Loucy (cell line): Measurements from ENCODE around the gene SLAIN2.
"Not testable (repeated sequence)": the region's sequence is repeated elsewhere in the genome, so short reads cannot be mapped to it uniquely, and the experiment has no call there.

ENCODE experiments used
- H2AFZ ChIP-seq: fragments of 200-600 bp; sonication (generic); 2 replicates; pipeline ENCODE4 v1.6.0; 2016; ENCODE audit warnings: antibody characterized with exemption, mild to moderate bottlenecking, low read length, moderate library complexity
- H3F3A ChIP-seq: fragments of 200-600 bp; 2 replicates; pipeline ENCODE4 v1.6.0; 2016; ENCODE audit warnings: antibody characterized with exemption, low read depth, mild to moderate bottlenecking
- H3K27me3 ChIP-seq: fragments of 200-600 bp; sonication (generic); 2 replicates; pipeline ENCODE4 v1.6.1; 2014; ENCODE audit warnings: low read length, mild to moderate bottlenecking; ENCODE audit not compliant: insufficient read depth, poor library complexity, severe bottlenecking
- H3K36me3 ChIP-seq: fragments of 200-600 bp; sonication (generic); 2 replicates; pipeline ENCODE4 v1.6.1; 2016; ENCODE audit warnings: low read length; ENCODE audit not compliant: insufficient read depth
- H3K4me1 ChIP-seq: fragments of 200-600 bp; sonication (generic); 2 replicates; pipeline ENCODE4 v1.5.1; 2014; ENCODE audit warnings: low read length, mild to moderate bottlenecking; ENCODE audit not compliant: insufficient read depth, poor library complexity, severe bottlenecking
- H3K4me2 ChIP-seq: fragments of 200-600 bp; sonication (generic); 2 replicates; pipeline ENCODE4 v1.6.0; 2014; ENCODE audit warnings: antibody characterized with exemption, low read length, low read depth, mild to moderate bottlenecking; ENCODE audit not compliant: poor library complexity, severe bottlenecking
- H3K4me3 ChIP-seq: fragments of 200-600 bp; sonication (generic); 2 replicates; pipeline ENCODE4 v1.5.1; 2014; ENCODE audit warnings: low read length, mild to moderate bottlenecking, mixed read lengths; ENCODE audit not compliant: poor library complexity, severe bottlenecking
- H3K79me2 ChIP-seq: fragments of 200-600 bp; sonication (generic); 2 replicates; pipeline ENCODE4 v1.6.1; 2014; ENCODE audit warnings: low read length; ENCODE audit not compliant: insufficient read depth
- H3K9ac ChIP-seq: fragments of 200-600 bp; sonication (generic); 2 replicates; pipeline ENCODE4 v1.6.0; 2014; ENCODE audit warnings: mild to moderate bottlenecking, low read depth, low read length, moderate library complexity; ENCODE audit not compliant: poor library complexity, severe bottlenecking
- H3K9me2 ChIP-seq: fragments of 200-600 bp; sonication (generic); replicated peaks from 2 replicates; pipeline ENCODE4 v1.6.1; 2016; ENCODE audit warnings: low read depth, low read length, mixed read lengths
- H3K9me3 ChIP-seq: fragments of 200-600 bp; sonication (generic); 2 replicates; pipeline ENCODE4 v1.6.1; 2014; ENCODE audit warnings: mild to moderate bottlenecking, antibody characterized with exemption, low read length, low read depth; ENCODE audit not compliant: insufficient read depth
- H4K20me1 ChIP-seq: fragments of 200-600 bp; sonication (generic); 2 replicates; pipeline ENCODE4 v1.6.0; 2014; ENCODE audit warnings: antibody characterized with exemption, low read length, mild to moderate bottlenecking; ENCODE audit not compliant: insufficient read depth, poor library complexity, severe bottlenecking
- CTCF ChIP-seq: fragments of 200-600 bp; sonication (generic); conservative IDR thresholded peaks from 2 replicates; pipeline ENCODE4 v1.5.1; 2014; ENCODE audit warnings: mild to moderate bottlenecking, antibody characterized with exemption, low read length
- EZH2phosphoT487 ChIP-seq: fragments of 200-600 bp; IDR thresholded peaks from 2 replicates; pipeline ENCODE4 v1.6.1; 2018; ENCODE audit warnings: antibody characterized with exemption, mild to moderate bottlenecking, moderate library complexity, borderline replicate concordance

The SLAIN2 gene

GRCh38 chr4:48450740-48451139 is 109.4 kb downstream of the SLAIN2 start:
- H3F3A ChIP-seq = no peaks in the 10 kb centered on the region
- no peak overlapping the region for H3K9ac ChIP-seq
- no peak for TF ChIP-seq EZH2phosphoT487
- TF ChIP-seq CTCF = no peak
- H3K27me3 ChIP-seq = no peaks in the 10 kb centered on the region
- H3K9me2 ChIP-seq = no peaks in the 10 kb centered on the region
- no peaks in the 10 kb centered on the region for H3K79me2 ChIP-seq
- no peaks in the 10 kb centered on the region for H3K4me1 ChIP-seq
- H2AFZ ChIP-seq = no peak overlapping the region
- no peaks in the 10 kb centered on the region for H3K36me3 ChIP-seq
- H3K9me3 ChIP-seq = no peaks in the 10 kb centered on the region
- no peak overlapping the region for H3K4me3 ChIP-seq
- no peak overlapping the region for H3K4me2 ChIP-seq
- no peaks in the 10 kb centered on the region for H4K20me1 ChIP-seq

GRCh38 chr4:48451656-48452055 is 110.3 kb downstream of the SLAIN2 start:
- H4K20me1 ChIP-seq = not testable (repeated sequence)

GRCh38 chr4:48454591-48454990 is 113.3 kb downstream of the SLAIN2 start:
- Histone ChIP-seq H4K20me1 (no peaks in the 10 kb centered on the region), H3F3A (no peaks in the 10 kb centered on the region), H3K27me3 (no peaks in the 10 kb centered on the region), H3K79me2 (no peaks in the 10 kb centered on the region), H3K4me1 (no peaks in the 10 kb centered on the region), H3K9me3 (no peaks in the 10 kb centered on the region), H3K9me2 (no peaks in the 10 kb centered on the region), H3K4me3 (no peak overlapping the region), H2AFZ (no peak overlapping the region), H3K36me3 (no peaks in the 10 kb centered on the region), H3K9ac (no peak overlapping the region), H3K4me2 (no peak overlapping the region)
- TF ChIP-seq CTCF = no peak
- TF ChIP-seq EZH2phosphoT487 = no peak

More at GRCh38 chr4:48451656-48452055, 110.3 kb downstream of the SLAIN2 start:
- not testable (repeated sequence) for H3K9me3 ChIP-seq, H2AFZ ChIP-seq, H3F3A ChIP-seq, H3K79me2 ChIP-seq, H3K36me3 ChIP-seq, H3K4me3 ChIP-seq, H3K4me1 ChIP-seq, H3K9me2 ChIP-seq, H3K9ac ChIP-seq, H3K27me3 ChIP-seq, H3K4me2 ChIP-seq

- no peaks in the 10 kb centered on the region for H3K36me3 ChIP-seq
- H3K79me2 ChIP-seq = no peaks in the 10 kb centered on the region
- H4K20me1 ChIP-seq = no peaks in the 10 kb centered on the region
- H3K9ac ChIP-seq = no peak overlapping the region
- H3K9me3 ChIP-seq = no peaks in the 10 kb centered on the region
- no peaks in the 10 kb centered on the region for H3K4me1 ChIP-seq
- no peaks in the 10 kb centered on the region for H3K9me2 ChIP-seq
- no peak overlapping the region for H3K4me3 ChIP-seq
- H3K4me2 ChIP-seq = no peak overlapping the region
- H2AFZ ChIP-seq = no peak overlapping the region
- no peak for TF ChIP-seq EZH2phosphoT487
- no peak for TF ChIP-seq CTCF
- no peaks in the 10 kb centered on the region for H3K27me3 ChIP-seq
- H3F3A ChIP-seq = no peaks in the 10 kb centered on the region
Measured at GRCh38 chr4:48461000-48461399, 119.7 kb downstream of the SLAIN2 start.
